HUES6 (cell line): ENCODE results near the gene ADAMTS2.

ENCODE experiments used
- H3K27ac ChIP-seq: 2 replicates; pipeline ENCODE4 v1.7.0; 2013; ENCODE audit warnings: low read depth, mild to moderate bottlenecking, low read length, inconsistent platforms
- H3K27me3 ChIP-seq: 2 replicates; pipeline ENCODE4 v1.6.1; 2013; ENCODE audit warnings: low read length; ENCODE audit not compliant: control insufficient read depth, insufficient read depth
- H3K36me3 ChIP-seq: 2 replicates; pipeline ENCODE4 v1.6.1; 2013; ENCODE audit warnings: low read length; ENCODE audit not compliant: control insufficient read depth, insufficient read depth
- H3K4me1 ChIP-seq: 2 replicates; pipeline ENCODE4 v1.6.1; 2013; ENCODE audit warnings: low read length; ENCODE audit not compliant: control insufficient read depth, insufficient read depth
- H3K4me3 ChIP-seq: 2 replicates; pipeline ENCODE4 v1.5.1; 2013; ENCODE audit warnings: low read depth, low read length
- H3K9ac ChIP-seq: one replicate; pipeline ENCODE4 v1.6.1; 2013; ENCODE audit warnings: mild to moderate bottlenecking, low read length
- H3K9me3 ChIP-seq: 2 replicates; pipeline ENCODE4 v1.6.1; 2013; ENCODE audit warnings: low read depth, low read length; ENCODE audit not compliant: control insufficient read depth, insufficient read depth

Gene ADAMTS2

GRCh38 chr5:179150011-179150410, 195.2 kb downstream of the ADAMTS2 start:
- no peaks in the 10 kb centered on the region for H3K4me1 ChIP-seq
- H3K27me3 ChIP-seq, result no peaks in the 10 kb centered on the region
- H3K36me3 ChIP-seq, result no peaks in the 10 kb centered on the region
- H3K4me3 ChIP-seq, result no peak overlapping the region
- H3K27ac ChIP-seq, result no peak overlapping the region
- H3K9ac ChIP-seq, result no peak overlapping the region
- H3K9me3 ChIP-seq, result no peaks in the 10 kb centered on the region

GRCh38 chr5:179149278-179149677, 196.0 kb downstream of the ADAMTS2 start:
- H3K4me1 ChIP-seq, result no peaks in the 10 kb centered on the region
- no peaks in the 10 kb centered on the region for H3K9me3 ChIP-seq
- no peak overlapping the region for H3K4me3 ChIP-seq
- H3K27me3 ChIP-seq, result no peaks in the 10 kb centered on the region
- H3K27ac ChIP-seq, result no peak overlapping the region
- no peak overlapping the region for H3K9ac ChIP-seq
- no peaks in the 10 kb centered on the region for H3K36me3 ChIP-seq

GRCh38 chr5:179148703-179149170, 196.5 kb downstream of the ADAMTS2 start:
- Histone ChIP-seq H3K27me3 (no peaks in the 10 kb centered on the region), H3K4me3 (no peak overlapping the region), H3K9me3 (no peaks in the 10 kb centered on the region), H3K4me1 (no peaks in the 10 kb centered on the region), H3K9ac (no peak overlapping the region), H3K27ac (no peak overlapping the region), H3K36me3 (no peaks in the 10 kb centered on the region)

GRCh38 chr5:179147991-179148702, 197.1 kb downstream of the ADAMTS2 start:
- Histone ChIP-seq H3K9me3 (no peaks in the 10 kb centered on the region), H3K27me3 (no peaks in the 10 kb centered on the region), H3K4me1 (no peaks in the 10 kb centered on the region), H3K4me3 (no peak overlapping the region), H3K9ac (no peak overlapping the region), H3K27ac (no peak overlapping the region), H3K36me3 (no peaks in the 10 kb centered on the region)

- H3K36me3 ChIP-seq, result no peaks in the 10 kb centered on the region
- H3K4me3 ChIP-seq, result no peak overlapping the region
- H3K27me3 ChIP-seq, result no peaks in the 10 kb centered on the region
- H3K4me1 ChIP-seq, result no peaks in the 10 kb centered on the region
- no peaks in the 10 kb centered on the region for H3K9me3 ChIP-seq
- no peak overlapping the region for H3K27ac ChIP-seq
- no peak overlapping the region for H3K9ac ChIP-seq
These were observed 199.0 kb downstream of the ADAMTS2 start for GRCh38 chr5:179146277-179146676.

GRCh38 chr5:179143446-179143845, 201.8 kb downstream of the ADAMTS2 start:
- Histone ChIP-seq H3K4me1 (no peaks in the 10 kb centered on the region), H3K36me3 (no peaks in the 10 kb centered on the region), H3K27ac (no peak overlapping the region), H3K4me3 (no peak overlapping the region), H3K9ac (no peak overlapping the region), H3K9me3 (no peaks in the 10 kb centered on the region), H3K27me3 (no peaks in the 10 kb centered on the region)

GRCh38 chr5:179142434-179143198, 202.6 kb downstream of the ADAMTS2 start:
- no peaks in the 10 kb centered on the region for H3K36me3 ChIP-seq
- no peak overlapping the region for H3K4me3 ChIP-seq
- H3K27ac ChIP-seq, result no peak overlapping the region
- no peak overlapping the region for H3K9ac ChIP-seq
- H3K9me3 ChIP-seq, result no peaks in the 10 kb centered on the region
- no peaks in the 10 kb centered on the region for H3K27me3 ChIP-seq
- H3K4me1 ChIP-seq, result no peaks in the 10 kb centered on the region

GRCh38 chr5:179141867-179142266, 203.4 kb downstream of the ADAMTS2 start:
- Histone ChIP-seq H3K27me3 (no peaks in the 10 kb centered on the region), H3K9me3 (no peaks in the 10 kb centered on the region), H3K4me3 (no peak overlapping the region), H3K27ac (no peak overlapping the region), H3K4me1 (no peaks in the 10 kb centered on the region), H3K9ac (no peak overlapping the region), H3K36me3 (no peaks in the 10 kb centered on the region)

- H3K27me3 ChIP-seq, result no peaks in the 10 kb centered on the region
- no peak overlapping the region for H3K4me3 ChIP-seq
- no peaks in the 10 kb centered on the region for H3K9me3 ChIP-seq
- no peak overlapping the region for H3K9ac ChIP-seq
- no peak overlapping the region for H3K27ac ChIP-seq
- H3K36me3 ChIP-seq, result no peaks in the 10 kb centered on the region
- no peaks in the 10 kb centered on the region for H3K4me1 ChIP-seq
These were observed 205.0 kb downstream of the ADAMTS2 start for GRCh38 chr5:179140293-179140692.

- H3K36me3 ChIP-seq, result no peaks in the 10 kb centered on the region
- no peak overlapping the region for H3K9ac ChIP-seq
- H3K4me1 ChIP-seq, result no peaks in the 10 kb centered on the region
- H3K27me3 ChIP-seq, result no peaks in the 10 kb centered on the region
- H3K9me3 ChIP-seq, result no peaks in the 10 kb centered on the region
- H3K4me3 ChIP-seq, result no peak overlapping the region
- no peak overlapping the region for H3K27ac ChIP-seq
These were observed 205.4 kb downstream of the ADAMTS2 start for GRCh38 chr5:179139936-179140235.

GRCh38 chr5:179139111-179139935, 205.9 kb downstream of the ADAMTS2 start:
- H3K9me3 ChIP-seq, result no peaks in the 10 kb centered on the region
- no peaks in the 10 kb centered on the region for H3K4me1 ChIP-seq
- no peaks in the 10 kb centered on the region for H3K27me3 ChIP-seq
- H3K36me3 ChIP-seq, result no peaks in the 10 kb centered on the region
- H3K4me3 ChIP-seq, result no peak overlapping the region
- H3K27ac ChIP-seq, result no peak overlapping the region
- no peak overlapping the region for H3K9ac ChIP-seq
